HG03108 (cell line): ENCODE data around the gene PTPRT.

Experiments
- ATAC-seq: cut with Tn5 transposase; IDR thresholded peaks from one replicate; pipeline ENCODE4 v1.9.1; 2021; ENCODE audit warnings: moderate library complexity; ENCODE audit not compliant: unreplicated experiment

The PTPRT gene

DNA sequence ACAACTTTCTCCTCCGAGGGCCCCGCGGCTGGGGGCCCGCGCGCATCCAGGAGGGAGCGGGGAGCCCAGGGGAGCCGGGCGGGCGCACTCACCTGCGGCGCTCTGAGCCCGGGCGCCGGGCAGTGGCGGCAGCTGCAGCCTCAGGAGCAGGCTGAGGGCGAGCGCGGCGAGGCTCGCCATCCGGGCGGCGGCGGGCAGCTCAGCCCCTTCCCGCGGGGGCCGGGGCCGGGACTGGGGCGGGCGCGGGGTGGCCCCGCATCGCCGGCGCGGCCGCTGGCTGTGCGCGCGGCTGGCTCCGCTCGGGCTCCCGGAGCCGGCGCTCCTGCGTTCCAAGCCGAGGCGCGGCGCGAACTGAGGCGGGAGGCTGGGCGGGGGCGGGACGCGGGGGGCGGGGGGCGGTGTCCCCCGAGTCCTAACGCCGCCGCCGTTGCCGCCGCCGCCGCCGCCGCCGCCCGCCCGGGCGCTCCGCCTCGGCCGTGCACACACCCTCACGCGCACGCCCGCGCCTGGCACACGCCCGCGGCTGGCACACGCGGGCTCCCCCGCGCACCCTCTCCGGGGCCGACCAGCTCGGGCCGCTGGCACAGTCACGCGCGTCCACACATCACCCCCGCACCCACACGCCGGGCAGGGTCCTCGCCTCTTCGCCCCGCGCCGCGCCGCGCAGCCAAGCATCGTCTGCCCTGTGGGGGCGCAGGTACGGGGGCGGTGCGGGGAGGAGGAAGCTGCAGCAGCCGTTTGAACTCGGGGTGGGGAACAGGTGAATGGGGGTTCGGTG, at the start of gene PTPRT:
Gene PTPRT (minus strand): TSS at position 353 of the 778 bp plus-strand sequence. CDS start 173 bp downstream, at position 180.
- no peak for ATAC-seq

DNA sequence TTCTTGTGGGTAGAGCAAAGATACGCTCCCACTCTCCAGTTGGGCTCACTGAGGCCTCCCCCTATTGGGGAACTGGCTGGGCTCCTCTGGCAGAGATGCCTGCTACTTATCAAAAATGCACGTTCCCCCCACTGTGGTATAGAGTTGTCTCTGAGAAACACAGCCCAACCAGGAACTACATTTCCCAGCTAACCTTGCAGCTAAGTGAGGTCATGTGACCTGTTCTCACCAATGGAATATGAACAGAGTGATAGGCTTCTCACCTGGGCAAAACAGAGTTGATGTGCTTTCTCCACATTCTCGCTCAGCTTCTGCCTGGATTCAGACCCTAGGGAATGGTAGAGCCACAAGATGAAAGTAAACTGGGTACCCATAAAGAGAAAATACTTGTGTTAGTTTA, 49.1 kb upstream of the PTPRT start:
- ATAC-seq = no peak

DNA sequence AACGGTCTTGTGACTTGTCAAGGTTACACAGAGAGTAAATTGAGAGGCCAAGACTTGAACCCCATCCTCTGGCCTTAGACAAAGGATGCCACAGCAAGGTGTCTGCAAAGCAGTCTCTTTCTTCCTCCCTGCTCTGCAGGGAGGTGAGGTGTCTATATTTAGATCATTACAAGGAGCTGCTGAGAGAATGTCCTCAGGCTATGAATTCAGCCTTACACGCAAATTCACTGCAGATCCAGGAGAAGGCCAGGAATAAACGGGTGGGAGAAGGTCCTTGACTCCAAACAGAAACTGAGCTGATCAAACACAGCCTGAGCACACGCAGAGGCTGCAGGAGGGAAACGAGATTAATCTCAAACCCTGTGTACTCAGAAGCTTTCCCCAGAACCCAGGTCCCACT, 48.6 kb upstream of the PTPRT start:
- ATAC-seq = no peak

DNA sequence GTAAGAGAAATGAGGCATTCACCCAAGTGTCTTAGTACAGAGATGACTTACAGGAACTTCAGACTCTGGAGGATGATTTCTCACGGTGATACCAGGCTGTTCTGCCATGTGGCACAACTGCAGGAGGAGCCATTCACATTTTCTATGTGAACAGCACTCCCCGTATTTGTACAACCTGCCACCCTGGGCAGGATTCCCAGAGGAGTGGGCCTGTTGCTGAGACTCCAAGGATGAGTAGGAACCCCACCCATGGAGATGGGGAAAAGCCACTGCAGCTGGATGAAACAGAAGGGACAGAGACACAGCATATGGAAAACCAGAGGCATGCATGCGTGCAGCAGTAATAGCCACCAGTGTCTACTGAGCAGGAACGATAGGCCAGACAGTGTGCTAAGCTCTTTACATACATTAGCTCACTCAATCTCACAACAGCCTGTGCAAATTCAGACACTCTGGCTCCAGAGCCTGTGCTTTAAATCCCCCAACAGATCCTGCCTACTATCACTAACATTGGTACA, 48.0 kb upstream of the PTPRT start:
- no peak for ATAC-seq

DNA sequence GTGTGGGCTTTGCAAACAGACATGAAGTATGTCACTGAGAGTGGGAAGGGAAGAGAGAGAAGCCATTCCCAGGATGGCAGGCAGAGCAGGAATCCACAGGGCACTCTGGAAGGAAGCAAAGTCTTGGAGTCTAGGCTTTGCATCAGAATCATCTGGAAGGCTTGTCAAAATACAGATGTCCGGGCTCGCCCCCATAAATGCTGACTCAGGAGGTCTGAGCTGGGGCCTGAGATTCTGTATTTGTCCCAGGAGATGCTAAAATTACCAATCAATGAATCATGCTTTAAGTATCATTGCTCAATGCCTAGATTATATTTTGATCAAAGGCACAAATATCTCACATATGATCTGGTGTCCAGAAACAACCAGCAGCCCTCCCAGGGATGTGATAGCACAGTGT, 46.3 kb upstream of the PTPRT start:
- ATAC-seq = no peak

DNA sequence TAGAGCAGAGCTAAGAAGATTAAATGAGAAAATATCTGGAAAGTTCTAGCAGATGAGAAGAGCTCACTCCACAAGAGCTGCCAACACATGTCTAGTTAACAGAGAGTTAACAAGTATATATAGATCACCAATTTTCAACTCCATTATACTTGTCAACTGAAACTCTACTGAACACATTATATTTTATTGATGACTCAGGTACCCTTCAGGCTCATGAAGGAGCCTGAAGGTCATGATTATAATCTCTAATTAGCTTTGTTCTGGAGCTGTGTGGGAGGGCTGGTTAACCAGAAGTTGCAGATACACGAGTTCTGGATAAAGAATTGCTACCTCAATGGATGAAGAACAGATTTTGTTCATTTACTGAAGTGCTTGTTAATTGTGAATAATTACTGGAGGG, 42.1 kb upstream of the PTPRT start:
- ATAC-seq = no peak

DNA sequence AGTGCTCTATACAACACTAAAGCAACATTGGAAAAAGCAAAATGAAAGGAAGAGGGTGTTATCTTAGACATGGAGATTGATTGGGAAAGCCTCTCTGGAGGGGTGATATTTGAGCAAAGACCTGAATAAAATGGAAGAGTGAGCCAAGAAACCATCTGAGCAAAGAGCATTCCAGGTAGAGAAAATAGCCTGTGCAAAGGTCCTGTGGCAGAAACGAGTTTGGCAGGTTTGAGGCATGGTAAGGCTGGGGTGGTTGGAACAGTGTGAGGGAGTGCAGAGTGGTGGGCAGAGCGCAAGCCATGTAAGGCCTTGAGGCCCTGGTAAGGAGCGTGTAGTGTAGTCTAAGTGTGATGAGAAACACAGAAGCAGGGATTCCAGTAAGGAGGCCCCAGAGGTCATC, 40.0 kb upstream of the PTPRT start:
- no peak for ATAC-seq

DNA sequence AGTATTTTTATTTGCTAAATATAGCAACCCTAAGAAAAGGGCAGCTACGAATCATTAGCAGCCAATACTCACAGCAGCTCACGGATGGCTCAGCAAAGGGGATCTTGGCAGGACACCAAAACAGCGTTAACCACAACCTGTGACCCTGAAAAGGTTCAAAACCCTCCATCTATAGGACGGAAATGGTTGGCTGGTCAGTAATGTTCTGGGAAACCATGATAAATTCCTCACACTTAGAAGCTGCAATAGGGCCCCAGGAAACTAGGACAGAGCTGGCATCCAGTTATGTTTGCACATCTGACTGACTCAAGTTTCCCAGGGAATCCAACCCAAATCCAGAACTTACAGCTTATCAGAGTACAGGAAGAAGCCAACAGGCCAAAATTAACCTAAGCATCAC, 30.9 kb upstream of the PTPRT start:
- no peak for ATAC-seq

DNA sequence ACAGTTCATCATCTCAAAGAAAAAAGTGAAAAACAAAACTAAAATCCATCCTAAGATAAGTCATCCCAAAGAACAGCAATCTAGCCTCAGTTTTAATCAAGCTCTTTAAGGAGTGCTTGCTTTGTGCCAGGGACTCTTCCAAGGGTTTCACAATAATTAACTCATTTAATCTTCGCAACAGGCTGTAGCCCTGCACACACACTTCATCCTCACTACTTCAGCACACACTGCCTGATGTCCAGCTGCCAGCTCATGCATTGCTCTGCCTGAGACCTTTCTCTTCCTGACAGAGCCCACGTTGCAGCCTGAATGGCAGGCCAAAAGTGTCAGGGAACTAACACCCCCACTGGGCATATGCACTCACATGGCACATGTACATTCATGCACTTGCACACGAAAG, 21.2 kb upstream of the PTPRT start:
- ATAC-seq = no peak

DNA sequence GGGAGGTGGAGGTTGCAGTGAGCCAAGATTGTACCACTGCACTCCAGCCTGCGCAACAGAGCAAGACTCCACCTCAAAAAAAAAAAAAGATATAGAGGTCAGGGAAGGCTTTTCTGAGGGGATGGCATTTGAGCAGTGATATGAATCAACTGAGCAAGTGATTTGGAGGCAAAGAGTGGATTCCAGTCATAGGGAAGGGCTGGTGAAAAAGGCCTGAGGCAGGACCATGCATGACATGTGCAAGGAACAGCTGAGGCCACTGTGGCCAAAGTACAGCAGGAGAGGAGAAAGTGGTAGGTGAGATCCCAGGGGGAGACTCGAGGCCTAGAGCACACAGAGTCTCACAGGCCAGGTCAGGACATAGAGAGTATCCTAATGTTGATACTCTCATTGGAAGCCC, 20.1 kb upstream of the PTPRT start:
- ATAC-seq = no peak

DNA sequence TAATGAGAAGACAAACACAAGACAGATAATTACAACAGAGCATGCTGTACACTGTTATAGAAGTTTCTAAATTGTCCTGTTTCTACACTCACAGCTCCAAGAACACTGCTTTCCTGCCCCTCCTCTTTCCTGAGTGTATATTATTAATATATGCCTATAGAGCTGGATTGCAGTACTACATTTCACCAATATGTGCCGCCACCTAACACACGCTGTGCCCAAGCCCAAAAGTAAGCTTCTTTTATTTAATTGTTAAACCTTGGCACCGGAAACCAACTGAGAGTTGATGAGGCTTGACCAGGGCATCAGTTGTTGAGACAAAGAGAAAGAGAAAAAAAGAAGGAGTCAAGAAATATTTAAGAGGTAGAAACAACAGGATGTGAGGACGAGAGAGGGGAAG, 16.0 kb upstream of the PTPRT start:
- ATAC-seq = no peak

DNA sequence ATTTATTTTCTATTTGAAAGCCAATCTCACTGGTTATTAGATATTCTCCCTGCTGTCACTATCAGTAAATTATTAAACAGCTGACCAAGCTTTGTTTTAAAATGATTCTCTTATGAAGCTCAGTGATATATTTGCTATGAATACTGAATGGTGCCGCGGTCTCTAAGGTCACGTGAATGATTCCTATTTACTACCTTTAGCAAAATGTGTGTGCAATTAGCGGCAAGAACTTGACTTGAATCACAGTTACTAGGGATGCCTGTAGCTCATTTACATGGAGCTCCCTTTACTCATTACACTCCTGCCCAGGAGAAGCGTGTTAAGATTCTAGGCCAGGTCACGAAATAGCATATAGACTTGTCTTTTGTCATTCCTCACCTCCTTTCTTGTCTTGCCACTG, 12.4 kb upstream of the PTPRT start:
- no peak for ATAC-seq

DNA sequence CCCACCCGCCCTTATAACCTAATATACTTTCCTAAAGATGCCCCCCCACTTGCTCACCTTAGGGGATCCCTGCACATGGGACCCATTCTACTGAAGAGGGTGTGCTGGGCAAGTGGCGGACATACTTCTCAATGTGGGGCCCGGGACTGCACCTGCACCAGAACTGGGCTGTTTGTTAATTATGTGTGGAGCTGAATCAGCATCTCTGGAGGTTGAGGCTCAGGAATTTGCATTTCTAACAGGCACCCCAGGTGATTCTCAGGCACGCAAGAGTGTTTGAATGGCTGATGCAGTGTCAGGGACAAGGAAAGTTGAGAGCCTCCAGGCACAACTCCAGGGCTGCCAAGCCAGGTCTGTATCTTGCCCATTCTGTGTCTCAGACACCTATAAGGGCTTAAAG, 8.9 kb upstream of the PTPRT start:
- no peak for ATAC-seq

DNA sequence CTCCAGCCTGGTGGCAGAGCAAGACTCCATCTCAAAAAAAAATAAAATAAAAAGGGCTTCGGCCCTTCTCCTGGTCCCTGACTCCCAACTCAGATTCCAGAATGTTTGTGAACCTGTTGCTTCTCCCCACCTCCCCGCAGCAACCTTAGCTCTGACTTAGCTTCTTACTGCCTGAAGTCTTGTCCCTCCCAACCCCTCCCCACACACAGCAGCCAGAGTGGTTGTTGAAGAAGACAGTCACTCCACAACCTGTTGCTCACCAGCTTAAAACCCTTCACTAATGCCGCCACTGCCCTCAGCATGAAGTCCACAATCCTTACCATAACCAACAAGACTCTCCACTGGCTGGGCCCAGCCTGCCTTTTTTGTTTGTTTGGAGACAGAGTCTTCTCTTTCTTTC, 6.5 kb upstream of the PTPRT start:
- ATAC-seq = no peak

DNA sequence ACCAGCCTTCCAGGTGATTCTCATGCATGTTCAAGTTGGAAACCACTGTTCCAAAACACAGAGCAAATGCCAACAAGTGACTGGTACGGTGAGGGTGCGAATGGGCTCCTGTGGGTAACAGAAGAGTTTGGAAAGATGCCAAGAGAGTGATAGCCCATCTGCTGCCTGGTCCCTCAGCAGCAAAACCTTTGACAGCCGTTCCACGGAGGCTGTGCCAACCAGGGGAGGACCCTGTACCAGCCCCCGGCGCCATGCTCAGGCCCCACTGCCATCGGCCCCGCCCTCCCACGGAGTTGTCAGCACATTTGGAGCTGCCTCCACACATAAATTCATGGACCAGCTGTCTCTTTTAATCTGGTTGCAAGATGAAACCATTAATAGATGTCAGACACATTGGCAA, 4.4 kb upstream of the PTPRT start:
- no peak for ATAC-seq

DNA sequence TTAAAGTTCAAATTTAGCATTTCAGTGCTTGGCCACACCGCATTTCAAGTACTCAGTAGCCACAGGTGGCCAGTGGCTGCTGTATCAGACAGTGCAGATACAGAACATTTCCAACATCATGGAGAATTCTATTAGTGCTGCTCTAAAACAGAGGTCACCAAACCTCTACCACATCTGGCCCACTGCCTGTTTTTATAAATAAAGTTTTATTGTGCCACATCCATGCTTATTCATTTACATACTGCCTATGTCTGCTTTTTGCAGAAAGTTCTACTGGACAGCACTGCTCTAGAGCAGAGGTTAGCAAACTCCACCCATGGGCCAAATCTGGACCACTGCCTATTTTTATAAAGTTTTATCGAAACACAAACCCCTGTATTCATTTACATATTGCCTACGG, 3.7 kb upstream of the PTPRT start:
- no peak for ATAC-seq

DNA sequence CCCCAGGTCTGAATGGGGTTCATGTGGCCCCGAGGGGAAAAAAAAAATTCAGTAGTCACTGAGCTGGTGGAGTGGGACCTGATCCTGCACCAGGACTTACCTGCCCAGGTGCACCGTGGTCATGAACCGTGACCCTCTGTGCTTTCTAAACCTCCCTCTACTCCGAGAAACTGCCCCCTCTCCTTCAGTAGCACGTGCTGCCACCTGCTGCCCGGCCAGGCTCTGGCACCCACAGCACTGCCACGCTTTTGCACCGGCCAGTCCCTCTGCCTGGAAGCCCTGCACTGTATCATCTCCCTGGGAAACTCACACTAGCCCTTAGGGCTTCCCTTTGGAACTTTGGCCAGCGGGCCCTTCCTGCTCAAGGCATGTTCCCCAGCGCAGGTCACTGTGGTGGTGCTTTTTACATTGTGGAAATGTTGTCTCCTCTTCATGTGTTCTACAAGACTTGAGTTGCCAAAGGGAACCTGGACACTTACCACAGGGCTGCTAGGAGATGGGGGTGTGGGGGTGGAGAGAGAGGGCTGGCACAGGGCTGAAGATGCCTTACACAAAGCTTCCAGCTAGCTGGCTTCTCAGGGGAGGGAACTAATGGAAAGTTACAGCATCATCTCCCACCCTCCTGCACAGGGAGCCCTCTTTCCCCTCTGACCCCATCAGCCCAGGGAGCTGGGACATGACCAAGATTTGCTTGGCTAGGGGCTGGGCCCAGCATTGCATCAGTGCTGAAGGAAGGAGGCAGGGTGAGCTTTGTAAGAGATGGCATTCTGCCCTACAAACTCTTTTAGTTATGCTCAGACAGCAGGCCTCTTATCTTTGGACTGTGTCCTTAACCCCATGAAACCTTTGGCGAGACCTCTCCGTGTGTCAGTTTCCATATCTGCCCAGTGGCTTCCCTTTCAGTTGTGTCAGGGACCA, 2.5 kb upstream of the PTPRT start:
- no peak for ATAC-seq

DNA sequence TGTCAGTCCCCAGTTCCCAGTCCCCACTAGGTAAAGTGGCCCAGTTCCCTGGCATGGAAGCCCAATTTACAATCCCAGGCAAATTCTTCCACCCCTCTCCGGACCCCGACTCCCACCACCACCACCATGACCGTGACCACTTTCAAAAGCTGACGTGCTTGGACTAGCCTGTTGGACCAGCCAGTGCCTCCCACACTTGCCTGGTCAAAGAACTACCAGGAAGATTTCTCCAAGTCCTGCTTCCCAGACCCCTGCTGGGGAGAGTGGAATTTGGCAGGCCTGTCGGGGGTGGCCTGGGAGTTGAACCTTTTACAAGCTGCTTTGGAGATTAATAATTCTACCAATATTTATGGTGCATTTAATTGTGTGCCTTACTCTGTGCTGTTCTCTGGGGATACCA, 1.4 kb upstream of the PTPRT start:
- no peak for ATAC-seq

DNA sequence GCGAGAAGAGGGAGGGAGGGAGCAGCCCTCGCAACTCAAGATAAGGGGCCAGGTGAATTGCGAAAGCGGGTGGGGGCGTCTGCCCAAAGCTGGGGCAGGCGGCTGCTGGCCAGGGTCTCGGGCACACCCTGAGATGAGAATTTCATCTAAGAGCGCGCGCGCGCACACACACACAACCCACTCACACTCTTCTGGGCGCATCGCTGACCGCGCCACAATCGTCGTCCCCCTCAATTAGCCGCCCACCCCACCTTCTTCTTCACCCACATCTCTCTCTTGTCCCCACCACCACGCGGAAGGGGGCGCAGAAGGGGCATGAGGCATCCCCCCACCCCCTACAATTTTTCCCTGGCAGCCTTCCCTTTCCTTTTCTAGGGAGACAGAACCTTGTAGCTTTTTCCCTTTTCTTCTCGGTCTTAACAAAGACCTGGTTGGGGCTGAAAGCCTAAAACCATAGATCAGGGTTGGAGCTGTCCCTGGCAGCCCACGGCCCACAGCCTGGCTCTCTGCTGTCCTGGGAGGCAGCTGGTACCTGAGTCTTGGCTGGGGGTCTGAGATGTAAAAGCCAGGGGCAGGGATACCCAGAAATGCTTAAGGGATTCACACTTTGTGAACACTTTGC, 737 bp upstream of the PTPRT start:
- ATAC-seq = no peak

DNA sequence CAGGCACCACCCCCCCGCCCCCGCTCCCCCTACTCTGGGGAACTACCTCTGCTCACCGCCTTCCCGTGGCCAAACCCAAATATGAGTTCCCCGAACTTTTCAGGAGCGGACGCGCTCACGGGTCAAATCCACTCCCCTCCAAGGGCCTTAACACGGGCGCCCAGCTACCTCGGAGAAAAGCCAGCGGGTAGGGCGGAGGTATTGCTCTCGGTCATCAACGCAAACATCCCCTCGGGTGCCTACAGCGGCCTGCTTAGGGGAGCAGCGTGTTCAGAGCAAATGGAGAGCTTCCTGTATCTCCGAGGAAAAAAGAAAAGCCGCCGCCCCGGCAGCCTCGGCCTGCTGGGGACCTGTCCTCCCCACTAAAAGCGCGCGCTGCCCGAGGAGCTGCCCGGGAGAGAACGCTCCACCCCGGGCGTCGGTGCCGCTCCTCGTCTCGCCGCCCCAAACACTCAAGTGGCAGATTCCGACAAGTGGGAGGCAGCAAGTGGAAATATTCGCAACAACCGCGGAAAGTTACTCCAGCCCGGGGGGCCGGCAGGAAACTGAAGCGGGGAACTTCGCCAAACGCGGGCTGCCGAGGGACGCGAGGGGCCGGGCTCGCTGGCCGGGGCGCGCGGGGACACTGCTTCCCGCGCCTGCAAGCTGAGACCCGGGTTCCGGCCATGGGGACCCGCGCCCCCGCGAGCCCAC, 699 bp downstream of the PTPRT start:
- no peak for ATAC-seq

DNA sequence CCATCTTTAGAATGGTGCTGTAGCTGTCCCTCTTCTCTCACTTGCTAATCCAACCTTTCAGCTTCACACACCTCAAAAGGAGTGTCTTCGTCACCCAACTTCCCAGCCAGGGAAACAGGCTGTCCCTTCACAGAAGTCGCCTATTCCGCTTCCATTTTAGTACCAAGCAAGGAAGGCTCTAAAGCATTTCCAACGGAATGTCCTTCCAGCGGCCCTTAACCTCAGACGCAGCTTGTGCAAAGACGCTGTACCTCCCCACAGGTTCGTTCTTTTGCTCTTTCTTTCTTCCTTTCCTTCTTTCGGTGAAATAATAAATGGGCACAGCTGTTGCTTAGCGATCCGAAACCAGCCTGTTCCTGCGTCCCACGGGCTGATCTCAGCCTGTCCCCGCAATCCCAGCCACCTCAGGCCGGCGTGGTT, 1.5 kb downstream of the PTPRT start:
- no peak for ATAC-seq
